ENCODE measurements around the gene NEURL2.
A peak's percentile ranks its signal among the peaks of the same experiment; 100 is the strongest.
"Not testable (repeated sequence)": the region's sequence is repeated elsewhere in the genome, so short reads cannot be mapped to it uniquely, and the experiment has no call there.

Gene NEURL2

GRCh38 chr20:45902199-45902701, 11.2 kb upstream of the NEURL2 start:
- no CpG with 5 or more reads among the region's 14 CpGs for WGBS, 2 donors (ENCODE audit: extremely low coverage in 2 of 2, insufficient read length in 2 of 2, insufficient replicate concordance in 1 of 2)
- Histone ChIP-seq H3K27ac (replicated peaks; ENCODE audit: low read length) (no peak overlapping the region), H2BK5ac (ENCODE audit: low read length) (peak overlapping the region; percentile 34), H2BK12ac (ENCODE audit: low read length) (no peak overlapping the region), H3K27me3 (ENCODE audit: control insufficient read depth in 3 of 3, insufficient read depth in 3 of 3, low read depth in 1 of 3, low read length in 3 of 3) (no peaks in the 10 kb centered on the region), H2AFZ (ENCODE audit: low read length) (no peak overlapping the region), H3K14ac (ENCODE audit: low read length) (no peak overlapping the region), H3K9ac (ENCODE audit: low read depth, low read length, poor library complexity) (peak overlapping the region; percentile 44), H2AK5ac (ENCODE audit: low read depth, low read length) (peak overlapping the region; percentile 46), H3K4me2 (ENCODE audit: insufficient read depth, low read length, poor library complexity, severe bottlenecking) (no peak overlapping the region), H4K91ac (ENCODE audit: low read depth, low read length, poor library complexity) (no peak overlapping the region), H3K79me1 (ENCODE audit: low read depth, low read length) (peaks cover 2% of the 10 kb centered on the region), H4K8ac (ENCODE audit: low read depth, low read length) (no peak overlapping the region), H2BK120ac (ENCODE audit: low read depth, low read length) (no peak overlapping the region), H3K9me3 (replicated peaks in 1 of 2; ENCODE audit: control insufficient read depth in 2 of 2, insufficient read depth in 1 of 2, low read depth in 1 of 2, low read length in 2 of 2) (no peaks in the 10 kb centered on the region), H3K4ac (ENCODE audit: low read length) (no peak overlapping the region), H3K4me1 (ENCODE audit: control insufficient read depth in 2 of 2, insufficient read depth in 1 of 2, low read depth in 1 of 2, low read length in 2 of 2) (no peaks in the 10 kb centered on the region), H3K36me3 (replicated peaks in 1 of 2; ENCODE audit: control insufficient read depth in 2 of 2, insufficient read depth in 2 of 2, low read length in 2 of 2) (peaks cover 33 to 95% of the 10 kb centered on the region in 2 donors), H3K4me3 (ENCODE audit: low read length in 2 of 2) (peak overlapping the region in 1 of 2 donors; percentile 62), H2BK15ac (ENCODE audit: low read length) (no peak overlapping the region), H3K18ac (ENCODE audit: low read length) (no peak overlapping the region), H3K23ac (ENCODE audit: low read depth, low read length, poor library complexity) (no peak overlapping the region)
- no peak for DNase-seq (ENCODE audit: low spot score)

DNA sequence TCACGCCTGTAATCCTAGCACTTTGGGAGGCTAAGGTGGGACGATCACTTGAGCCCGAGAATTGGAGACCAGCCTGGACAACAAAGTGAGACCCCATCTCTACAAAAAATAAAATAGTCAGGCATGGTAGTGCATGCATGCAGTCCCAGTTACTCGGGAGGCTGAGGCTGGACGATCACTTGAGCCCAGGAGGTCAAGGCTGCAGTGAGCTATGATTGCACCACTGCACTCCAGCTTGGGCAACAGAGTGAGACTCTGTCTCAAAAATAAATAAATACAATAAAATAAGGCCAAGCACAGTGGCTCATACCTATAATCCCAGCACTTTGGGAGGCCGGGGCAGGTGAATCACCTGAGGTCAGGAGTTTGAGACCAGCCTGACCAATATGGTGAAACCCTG, 10.3 kb upstream of the NEURL2 start:
- H4K8ac ChIP-seq (ENCODE audit: low read depth, low read length); H3K4ac ChIP-seq (ENCODE audit: low read length); H2BK120ac ChIP-seq (ENCODE audit: low read depth, low read length); H3K4me3 ChIP-seq (ENCODE audit: low read length in 2 of 2); H3K27me3 ChIP-seq (ENCODE audit: control insufficient read depth in 3 of 3, insufficient read depth in 3 of 3, low read depth in 1 of 3, low read length in 3 of 3); H3K4me1 ChIP-seq (ENCODE audit: control insufficient read depth in 2 of 2, insufficient read depth in 1 of 2, low read depth in 1 of 2, low read length in 2 of 2); H2BK5ac ChIP-seq (ENCODE audit: low read length); H3K79me1 ChIP-seq (ENCODE audit: low read depth, low read length); H2AK5ac ChIP-seq (ENCODE audit: low read depth, low read length); H3K23ac ChIP-seq (ENCODE audit: low read depth, low read length, poor library complexity); H4K91ac ChIP-seq (ENCODE audit: low read depth, low read length, poor library complexity); H3K9ac ChIP-seq (ENCODE audit: low read depth, low read length, poor library complexity); H3K9me3 ChIP-seq (replicated peaks in 1 of 2; ENCODE audit: control insufficient read depth in 2 of 2, insufficient read depth in 1 of 2, low read depth in 1 of 2, low read length in 2 of 2); H3K18ac ChIP-seq (ENCODE audit: low read length); H3K14ac ChIP-seq (ENCODE audit: low read length); H2AFZ ChIP-seq (ENCODE audit: low read length); H3K27ac ChIP-seq (replicated peaks; ENCODE audit: low read length); H2BK15ac ChIP-seq (ENCODE audit: low read length); DNase-seq (ENCODE audit: low spot score); H3K4me2 ChIP-seq (ENCODE audit: insufficient read depth, low read length, poor library complexity, severe bottlenecking); H2BK12ac ChIP-seq (ENCODE audit: low read length): not testable (repeated sequence)
- no CpG with 5 or more reads among the region's 6 CpGs for WGBS, 2 donors (ENCODE audit: extremely low coverage in 2 of 2, insufficient read length in 2 of 2, insufficient replicate concordance in 1 of 2)
- H3K36me3 ChIP-seq (replicated peaks in 1 of 2; ENCODE audit: control insufficient read depth in 2 of 2, insufficient read depth in 2 of 2, low read length in 2 of 2), result peaks cover 35 to 95% of the 10 kb centered on the region in 2 donors

DNA sequence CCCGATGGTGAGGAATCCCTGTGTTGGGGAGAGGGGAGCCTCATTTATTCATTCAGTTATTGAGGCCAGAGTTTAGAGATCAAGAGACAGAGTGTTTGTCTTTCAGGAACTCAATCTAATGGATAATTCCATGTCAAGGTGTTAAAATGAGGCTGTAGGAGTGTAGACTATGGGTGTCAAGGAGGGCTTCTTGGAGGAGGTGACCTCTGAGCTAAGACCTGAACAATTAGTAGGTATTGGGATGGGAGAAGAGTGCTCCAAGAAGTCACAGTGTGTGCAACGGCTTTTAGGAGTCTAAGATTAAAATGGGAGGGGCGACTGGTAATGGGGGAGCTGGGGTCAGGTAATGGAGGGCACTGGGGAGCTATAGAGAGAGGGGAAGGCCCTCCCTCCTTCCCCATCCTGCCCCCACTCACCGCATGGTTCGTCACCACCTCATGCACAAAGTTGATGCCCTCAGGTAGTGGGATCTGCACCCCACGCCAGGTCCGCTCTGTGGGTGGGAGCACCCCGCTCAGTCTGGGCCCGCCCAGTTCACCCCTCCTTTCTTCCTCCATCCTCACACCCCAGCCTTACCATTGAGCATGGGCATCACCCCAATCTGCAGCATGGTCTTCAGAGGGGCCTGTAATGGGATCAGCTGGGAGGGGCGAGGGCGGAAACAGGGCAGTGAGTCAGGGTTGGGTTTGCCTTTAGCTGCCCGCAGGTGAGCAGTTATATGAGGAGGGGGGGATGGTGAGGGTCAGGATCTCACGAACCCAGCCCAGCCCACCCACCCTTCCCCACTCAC, 8.2 kb upstream of the NEURL2 start:
- H2AK5ac ChIP-seq (ENCODE audit: low read depth, low read length), result no peak overlapping the region
- no CpG with 5 or more reads among the region's 13 CpGs for WGBS, 2 donors (ENCODE audit: extremely low coverage in 2 of 2, insufficient read length in 2 of 2, insufficient replicate concordance in 1 of 2)

DNA sequence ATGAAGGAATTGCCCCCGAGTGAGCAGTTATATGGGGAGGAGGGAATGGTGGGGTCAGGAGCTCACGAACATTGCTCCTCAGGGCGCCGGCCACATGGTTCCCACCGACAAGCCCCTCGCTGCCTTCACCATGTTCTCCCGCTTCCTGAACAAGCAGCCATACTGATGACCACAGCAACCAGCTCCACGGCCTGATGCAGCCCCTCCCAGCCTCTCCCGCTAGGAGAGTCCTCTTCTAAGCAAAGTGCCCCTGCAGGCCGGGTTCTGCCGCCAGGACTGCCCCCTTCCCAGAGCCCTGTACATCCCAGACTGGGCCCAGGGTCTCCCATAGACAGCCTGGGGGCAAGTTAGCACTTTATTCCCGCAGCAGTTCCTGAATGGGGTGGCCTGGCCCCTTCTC, 7.3 kb upstream of the NEURL2 start:
- Histone ChIP-seq H3K4me1 (ENCODE audit: control insufficient read depth in 2 of 2, insufficient read depth in 1 of 2, low read depth in 1 of 2, low read length in 2 of 2) (no peaks in the 10 kb centered on the region), H3K9me3 (replicated peaks in 1 of 2; ENCODE audit: control insufficient read depth in 2 of 2, insufficient read depth in 1 of 2, low read depth in 1 of 2, low read length in 2 of 2) (no peaks in the 10 kb centered on the region), H3K27me3 (ENCODE audit: control insufficient read depth in 3 of 3, insufficient read depth in 3 of 3, low read depth in 1 of 3, low read length in 3 of 3) (no peaks in the 10 kb centered on the region), H3K4ac (ENCODE audit: low read length) (no peak overlapping the region), H3K36me3 (replicated peaks in 1 of 2; ENCODE audit: control insufficient read depth in 2 of 2, insufficient read depth in 2 of 2, low read length in 2 of 2) (peaks cover 25 to 78% of the 10 kb centered on the region in 2 donors), H3K23ac (ENCODE audit: low read depth, low read length, poor library complexity) (no peak overlapping the region), H3K9ac (ENCODE audit: low read depth, low read length, poor library complexity) (no peak overlapping the region), H4K8ac (ENCODE audit: low read depth, low read length) (no peak overlapping the region), H3K4me3 (ENCODE audit: low read length in 2 of 2) (no peak overlapping the region), H3K27ac (replicated peaks; ENCODE audit: low read length) (no peak overlapping the region), H2AFZ (ENCODE audit: low read length) (no peak overlapping the region), H3K79me1 (ENCODE audit: low read depth, low read length) (peaks cover 2% of the 10 kb centered on the region), H4K91ac (ENCODE audit: low read depth, low read length, poor library complexity) (no peak overlapping the region), H2AK5ac (ENCODE audit: low read depth, low read length) (no peak overlapping the region), H3K18ac (ENCODE audit: low read length) (no peak overlapping the region), H3K14ac (ENCODE audit: low read length) (no peak overlapping the region), H2BK5ac (ENCODE audit: low read length) (no peak overlapping the region), H2BK12ac (ENCODE audit: low read length) (no peak overlapping the region), H2BK15ac (ENCODE audit: low read length) (no peak overlapping the region), H3K4me2 (ENCODE audit: insufficient read depth, low read length, poor library complexity, severe bottlenecking) (no peak overlapping the region), H2BK120ac (ENCODE audit: low read depth, low read length) (no peak overlapping the region)
- WGBS, 2 donors (ENCODE audit: extremely low coverage in 2 of 2, insufficient read length in 2 of 2, insufficient replicate concordance in 1 of 2), result no CpG with 5 or more reads among the region's 12 CpGs
- DNase-seq (ENCODE audit: low spot score), result no peak

More for the DNA sequence above, 8.2 kb upstream of the NEURL2 start:
- H2AFZ ChIP-seq (ENCODE audit: low read length), result no peak overlapping the region
- H3K18ac ChIP-seq (ENCODE audit: low read length), result no peak overlapping the region
- no peak for DNase-seq (ENCODE audit: low spot score)
- no peak overlapping the region for H4K91ac ChIP-seq (ENCODE audit: low read depth, low read length, poor library complexity)
- H3K27me3 ChIP-seq (ENCODE audit: control insufficient read depth in 3 of 3, insufficient read depth in 3 of 3, low read depth in 1 of 3, low read length in 3 of 3), result no peaks in the 10 kb centered on the region
- no peak overlapping the region for H2BK15ac ChIP-seq (ENCODE audit: low read length)
- H3K79me1 ChIP-seq (ENCODE audit: low read depth, low read length), result peaks cover 2% of the 10 kb centered on the region
- H2BK120ac ChIP-seq (ENCODE audit: low read depth, low read length), result no peak overlapping the region
- H3K27ac ChIP-seq (replicated peaks; ENCODE audit: low read length), result no peak overlapping the region
- H3K23ac ChIP-seq (ENCODE audit: low read depth, low read length, poor library complexity), result no peak overlapping the region
- H3K4ac ChIP-seq (ENCODE audit: low read length), result no peak overlapping the region
- peaks cover 25 to 82% of the 10 kb centered on the region in 2 donors for H3K36me3 ChIP-seq (replicated peaks in 1 of 2; ENCODE audit: control insufficient read depth in 2 of 2, insufficient read depth in 2 of 2, low read length in 2 of 2)
- no peaks in the 10 kb centered on the region for H3K4me1 ChIP-seq (ENCODE audit: control insufficient read depth in 2 of 2, insufficient read depth in 1 of 2, low read depth in 1 of 2, low read length in 2 of 2)
- no peak overlapping the region for H3K4me2 ChIP-seq (ENCODE audit: insufficient read depth, low read length, poor library complexity, severe bottlenecking)
- no peak overlapping the region for H3K9ac ChIP-seq (ENCODE audit: low read depth, low read length, poor library complexity)
- no peak overlapping the region for H2BK12ac ChIP-seq (ENCODE audit: low read length)
- H3K4me3 ChIP-seq (ENCODE audit: low read length in 2 of 2), result no peak overlapping the region
- H3K9me3 ChIP-seq (replicated peaks in 1 of 2; ENCODE audit: control insufficient read depth in 2 of 2, insufficient read depth in 1 of 2, low read depth in 1 of 2, low read length in 2 of 2), result no peaks in the 10 kb centered on the region
- H2BK5ac ChIP-seq (ENCODE audit: low read length), result no peak overlapping the region
- H3K14ac ChIP-seq (ENCODE audit: low read length), result no peak overlapping the region
- H4K8ac ChIP-seq (ENCODE audit: low read depth, low read length), result no peak overlapping the region

Measured in neuronal stem cell (in vitro differentiated cells).